WI38 (cell line): ENCODE measurements around the gene PITPNM1.

Source experiments
- H3K4me3 ChIP-seq: 2 replicates; pipeline ENCODE4 v1.5.1; 2011; ENCODE audit warnings: low read depth, mild to moderate bottlenecking, control low read depth, low read length
- TF ChIP-seq, protein P1 (sequence below): IDR thresholded peaks from 2 replicates; pipeline ENCODE4 v1.5.1; 2012; ENCODE audit warnings: low read depth, mild to moderate bottlenecking, control low read depth, low read length

Gene PITPNM1

DNA sequence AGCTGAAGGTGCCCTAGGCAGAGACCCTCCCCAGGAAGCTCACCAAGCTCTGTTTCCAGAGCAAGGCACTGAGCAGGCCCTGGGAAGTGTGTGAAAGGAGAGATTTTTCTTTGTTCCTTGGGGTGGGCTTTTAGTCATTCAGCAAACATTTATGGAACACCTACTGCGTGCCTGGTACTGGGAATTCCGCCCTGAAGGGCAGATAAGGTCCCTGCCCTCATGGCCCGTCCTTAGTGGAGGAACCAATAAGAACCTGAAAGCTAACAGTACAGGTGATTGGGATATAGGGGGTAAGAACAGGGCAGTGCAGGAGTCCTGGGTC lies 40.0 kb downstream of the PITPNM1 start:
- H3K4me3 ChIP-seq, result no peak overlapping the region
- TF ChIP-seq, protein P1, sequence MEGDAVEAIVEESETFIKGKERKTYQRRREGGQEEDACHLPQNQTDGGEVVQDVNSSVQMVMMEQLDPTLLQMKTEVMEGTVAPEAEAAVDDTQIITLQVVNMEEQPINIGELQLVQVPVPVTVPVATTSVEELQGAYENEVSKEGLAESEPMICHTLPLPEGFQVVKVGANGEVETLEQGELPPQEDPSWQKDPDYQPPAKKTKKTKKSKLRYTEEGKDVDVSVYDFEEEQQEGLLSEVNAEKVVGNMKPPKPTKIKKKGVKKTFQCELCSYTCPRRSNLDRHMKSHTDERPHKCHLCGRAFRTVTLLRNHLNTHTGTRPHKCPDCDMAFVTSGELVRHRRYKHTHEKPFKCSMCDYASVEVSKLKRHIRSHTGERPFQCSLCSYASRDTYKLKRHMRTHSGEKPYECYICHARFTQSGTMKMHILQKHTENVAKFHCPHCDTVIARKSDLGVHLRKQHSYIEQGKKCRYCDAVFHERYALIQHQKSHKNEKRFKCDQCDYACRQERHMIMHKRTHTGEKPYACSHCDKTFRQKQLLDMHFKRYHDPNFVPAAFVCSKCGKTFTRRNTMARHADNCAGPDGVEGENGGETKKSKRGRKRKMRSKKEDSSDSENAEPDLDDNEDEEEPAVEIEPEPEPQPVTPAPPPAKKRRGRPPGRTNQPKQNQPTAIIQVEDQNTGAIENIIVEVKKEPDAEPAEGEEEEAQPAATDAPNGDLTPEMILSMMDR, result no peak

- TF ChIP-seq, protein P1, result no peak
- no peak overlapping the region for H3K4me3 ChIP-seq
Measured at GRCh38 chr11:67464411-67465188, 40.6 kb downstream of the PITPNM1 start.

DNA sequence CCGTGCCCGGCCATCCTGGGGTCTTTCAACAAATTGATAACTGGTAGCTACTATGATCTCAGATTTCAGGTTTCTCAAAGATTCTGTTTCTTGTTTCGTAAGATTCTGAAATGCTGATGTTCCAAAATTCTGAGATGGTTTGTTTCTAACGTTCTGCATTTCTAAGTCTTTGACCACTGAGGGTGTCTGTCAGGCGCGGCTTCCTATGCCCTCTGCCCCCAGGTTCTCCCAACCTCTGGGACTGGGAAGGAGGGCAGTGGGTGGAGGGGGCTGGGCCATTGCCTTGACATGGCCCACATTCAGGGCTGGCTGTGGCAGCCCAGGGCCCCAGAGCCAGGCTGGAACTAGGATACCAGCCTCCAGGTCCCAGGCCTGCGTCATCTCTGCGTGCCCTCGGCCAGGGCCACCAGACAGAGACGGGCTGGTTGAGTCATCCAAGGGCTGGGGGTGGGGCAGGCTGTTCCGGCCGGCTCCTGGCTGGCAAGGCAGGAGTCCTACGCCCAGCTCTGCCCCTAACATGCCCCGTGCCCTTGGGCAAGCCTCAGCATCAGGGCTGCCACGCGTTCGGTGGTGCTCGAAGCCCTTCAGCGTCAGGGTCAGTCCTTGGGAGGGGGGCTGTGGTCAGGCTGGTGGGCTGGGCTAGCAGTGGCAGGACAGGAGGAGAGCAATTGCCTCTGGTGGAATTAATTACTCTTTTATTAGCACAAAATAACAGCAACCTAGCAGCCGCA lies 41.3 kb downstream of the PITPNM1 start:
- TF ChIP-seq, protein P1, result no peak
- H3K4me3 ChIP-seq, result no peak overlapping the region

GRCh38 chr11:67463186-67463585 lies 42.0 kb downstream of the PITPNM1 start:
- no peak overlapping the region for H3K4me3 ChIP-seq
- TF ChIP-seq, protein P1, result no peak

DNA sequence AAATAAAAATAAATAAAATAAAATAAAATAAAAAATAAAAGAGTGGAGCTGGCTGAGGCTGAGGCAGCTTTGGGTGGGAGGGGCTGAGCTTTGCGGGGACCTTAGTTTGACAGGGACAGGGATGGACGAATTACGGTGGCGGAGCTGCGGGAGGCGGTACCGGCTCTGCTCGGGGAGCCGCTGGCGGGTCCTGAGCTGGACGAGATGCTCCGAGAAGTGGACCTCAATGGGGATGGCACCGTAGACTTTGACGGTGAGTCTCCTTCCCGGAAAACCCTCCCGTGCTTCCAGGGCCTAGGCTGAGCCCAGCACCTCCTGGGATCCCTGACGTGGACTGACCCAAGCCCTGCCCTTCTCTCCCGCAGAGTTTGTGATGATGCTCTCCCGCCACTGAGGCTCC lies 46.9 kb downstream of the PITPNM1 start:
- no peak overlapping the region for H3K4me3 ChIP-seq
- TF ChIP-seq, protein P1, result no peak

GRCh38 chr11:67457453-67457852 lies 47.7 kb downstream of the PITPNM1 start:
- H3K4me3 ChIP-seq, result no peak overlapping the region
- TF ChIP-seq, protein P1, result no peak

DNA sequence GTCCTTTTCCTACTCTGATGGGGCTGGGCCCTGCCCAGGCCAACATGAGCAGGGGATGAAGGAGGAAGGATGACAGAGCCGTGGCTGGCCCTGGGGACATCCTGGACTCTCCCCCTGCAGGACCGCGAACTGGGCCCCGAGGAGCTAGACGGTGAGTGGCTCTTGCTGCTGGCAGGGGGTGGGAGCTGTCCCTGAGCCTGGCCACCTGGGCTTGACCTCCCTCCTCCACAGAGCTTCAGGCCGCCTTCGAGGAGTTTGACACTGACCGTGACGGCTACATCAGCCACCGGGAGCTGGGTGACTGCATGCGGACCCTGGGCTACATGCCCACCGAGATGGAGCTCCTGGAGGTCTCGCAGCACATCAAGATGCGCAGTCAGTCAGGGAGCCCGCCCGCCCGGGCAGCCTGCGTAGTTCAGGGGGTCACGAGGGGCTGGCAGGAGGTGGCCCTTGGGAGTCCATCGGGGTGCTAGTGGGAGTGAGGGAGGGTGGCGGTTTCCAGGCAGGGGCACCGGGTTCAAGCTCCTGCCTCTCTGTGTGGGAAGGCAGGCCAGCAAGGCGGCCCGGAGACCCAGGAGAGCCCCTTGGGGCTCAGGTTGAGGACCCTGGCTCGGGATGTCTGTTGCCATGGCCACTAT lies 49.0 kb downstream of the PITPNM1 start:
- H3K4me3 ChIP-seq, result no peak overlapping the region
- TF ChIP-seq, protein P1, result no peak
